CD4-positive, CD25-positive, alpha-beta regulatory T cell (primary cell): ENCODE data around the gene ZDHHC17. TPM values are rescaled to one million over a fixed set of nuclear protein-coding genes. Genes with fewer than 3 reads are reported as not detected.
A peak's percentile ranks its signal among the peaks of the same experiment; 100 is the strongest.

ENCODE experiments used
- ATAC-seq, 2 donors: fragments of 150-1000 bp; cut with Tn5 transposase; one replicate each; pipeline ENCODE4 v1.10.0; 2021; ENCODE audit warnings: low read depth in 2 of 2, moderate number of reproducible peaks in 2 of 2, moderate library complexity in 1 of 2
- DNase-seq, 3 donors: peaks; one replicate each; pipeline versions ENCODE4 v3.0.0 to v3.0.0-alpha.2; 2012 to 2022; ENCODE audit warnings: mixed read lengths in 1 of 3
- H3K27ac ChIP-seq: one replicate; pipeline ENCODE4 v1.7.0; 2013; ENCODE audit warnings: mild to moderate bottlenecking, low read length; ENCODE audit not compliant: insufficient read depth, poor library complexity, severe bottlenecking
- H3K27me3 ChIP-seq: one replicate; pipeline ENCODE4 v1.7.0; 2013; ENCODE audit warnings: low read length; ENCODE audit not compliant: control insufficient read depth, insufficient read depth
- H3K36me3 ChIP-seq: one replicate; pipeline ENCODE4 v1.7.0; 2013; ENCODE audit warnings: mild to moderate bottlenecking, low read length, moderate library complexity; ENCODE audit not compliant: control insufficient read depth, insufficient read depth
- H3K4me1 ChIP-seq: 2 replicates; pipeline ENCODE4 v1.7.0; 2013; ENCODE audit warnings: mild to moderate bottlenecking, low read length; ENCODE audit not compliant: insufficient read depth, control insufficient read depth, poor library complexity, severe bottlenecking
- H3K4me3 ChIP-seq: one replicate; pipeline ENCODE4 v1.7.0; 2013; ENCODE audit warnings: low read depth, mild to moderate bottlenecking, low read length, moderate library complexity
- H3K9me3 ChIP-seq, 2 experiments: 1 replicate in 1 of 2; 2 replicates in 1 of 2; pipeline ENCODE4 v1.7.0; 2013; ENCODE audit warnings: low read length in 2 of 2, mild to moderate bottlenecking in 1 of 2, moderate library complexity in 1 of 2; ENCODE audit not compliant: control insufficient read depth in 2 of 2
- H3K27ac Mint-ChIP-seq, 3 donors: one replicate each; pipeline ENCODE4 v1.8.0; 2020 to 2022; ENCODE audit warnings: mild to moderate bottlenecking in 3 of 3, mixed read lengths in 3 of 3, moderate library complexity in 2 of 3
- H3K27me3 Mint-ChIP-seq: one replicate; pipeline ENCODE4 v1.8.0; 2022; ENCODE audit warnings: mild to moderate bottlenecking, mixed read lengths
- H3K36me3 Mint-ChIP-seq: one replicate; pipeline ENCODE4 v1.8.0; 2020; ENCODE audit warnings: mixed read lengths
- H3K4me1 Mint-ChIP-seq, 4 donors: one replicate each; pipeline ENCODE4 v1.8.0; 2020 to 2022; ENCODE audit warnings: mixed read lengths in 4 of 4, mild to moderate bottlenecking in 1 of 4
- H3K4me3 Mint-ChIP-seq, 4 donors: one replicate each; pipeline ENCODE4 v1.8.0; 2020 to 2022; ENCODE audit warnings: mild to moderate bottlenecking in 4 of 4, mixed read lengths in 4 of 4, moderate library complexity in 3 of 4
- H3K9me3 Mint-ChIP-seq, 7 donors: one replicate each; pipeline ENCODE4 v1.8.0; 2020 to 2022; ENCODE audit warnings: mixed read lengths in 7 of 7, mild to moderate bottlenecking in 3 of 7, moderate library complexity in 2 of 7
- polyA plus RNA-seq, 4 donors: library from polyadenylated mRNA; unstranded; fragments of 300-500 nt; fragmentation: Illumina TruSeq; gene quantifications; one replicate each; pipeline ENCODE4 v1.2.3, GENCODE V29; 2021
- total RNA-seq: library from RNA; stranded (reverse); gene quantifications from one replicate; pipeline ENCODE4 v1.2.3, GENCODE V29; 2022

Gene ZDHHC17
- total and polyA plus RNA-seq, 5 donors from 2014 or later = 9.4 to 51.2 (median 14.2) TPM

DNA sequence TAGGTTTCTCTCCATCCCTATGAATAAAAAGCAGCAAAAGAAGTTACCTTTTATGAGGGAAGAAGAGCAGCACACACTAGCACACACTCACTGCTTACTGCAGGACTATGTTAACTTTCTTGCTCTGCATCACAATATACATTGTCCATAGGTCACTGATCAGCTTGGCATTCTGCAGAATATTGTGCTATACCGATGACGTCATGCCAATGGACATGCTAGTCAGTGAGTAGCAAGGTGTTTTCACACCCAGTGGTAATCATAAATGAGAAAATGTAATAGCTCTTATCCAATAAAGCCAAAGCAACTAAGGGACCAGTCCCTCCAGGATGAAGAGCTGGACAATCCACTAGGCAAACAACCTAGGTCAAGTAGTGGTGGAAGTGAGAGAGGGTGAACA, 16.7 kb upstream of the ZDHHC17 start:
- Mint-ChIP-seq H3K9me3 (no peaks in the 10 kb centered on the region), H3K4me3 (no peak overlapping the region), H3K36me3 (no peaks in the 10 kb centered on the region), H3K27ac (no peak overlapping the region), H3K27me3 (peaks cover 5% of the 10 kb centered on the region), H3K4me1 (no peaks in the 10 kb centered on the region)
- Histone ChIP-seq H3K27ac (no peak overlapping the region), H3K27me3 (no peaks in the 10 kb centered on the region), H3K9me3 (no peaks in the 10 kb centered on the region), H3K36me3 (no peaks in the 10 kb centered on the region), H3K4me1 (no peaks in the 10 kb centered on the region), H3K4me3 (no peak overlapping the region)
- DNase-seq (no peak), ATAC-seq (no peak)

GRCh38 chr12:76755829-76756379, 8.0 kb upstream of the ZDHHC17 start:
- H3K27me3 ChIP-seq = peaks cover 3% of the 10 kb centered on the region
- no peaks in the 10 kb centered on the region for H3K4me1 ChIP-seq
- no peak for DNase-seq
- H3K4me1 Mint-ChIP-seq = peaks cover 0 to 5% (median under 1%) of the 10 kb centered on the region in 4 donors
- peaks cover 19% of the 10 kb centered on the region for H3K27me3 Mint-ChIP-seq
- H3K27ac ChIP-seq = no peak overlapping the region
- H3K4me3 ChIP-seq = no peak overlapping the region
- H3K9me3 ChIP-seq = no peaks in the 10 kb centered on the region
- ATAC-seq = no peak
- no peak overlapping the region for H3K4me3 Mint-ChIP-seq
- no peaks in the 10 kb centered on the region for H3K9me3 Mint-ChIP-seq
- no peaks in the 10 kb centered on the region for H3K36me3 ChIP-seq
- no peak overlapping the region for H3K27ac Mint-ChIP-seq
- H3K36me3 Mint-ChIP-seq = no peaks in the 10 kb centered on the region

DNA sequence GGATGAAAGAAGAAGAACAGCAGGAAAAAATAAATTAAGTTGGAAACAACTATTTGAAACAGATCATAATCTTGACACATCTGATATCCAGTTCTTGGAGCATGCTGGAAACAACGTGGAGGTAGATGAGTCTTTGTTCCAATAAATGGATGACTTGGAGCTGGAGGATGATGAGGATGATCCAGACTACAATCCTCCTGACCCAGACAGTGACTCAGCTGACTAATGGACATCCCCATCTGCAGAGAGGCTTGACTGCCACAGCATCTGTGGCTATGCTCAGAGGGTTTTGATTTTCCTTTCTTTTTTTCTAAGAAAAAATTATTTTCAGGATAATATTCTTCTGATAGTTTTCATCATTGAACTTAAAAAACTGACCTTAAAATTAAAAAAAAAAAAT, 6.2 kb upstream of the ZDHHC17 start:
- Histone ChIP-seq H3K36me3 (no peaks in the 10 kb centered on the region), H3K27me3 (peaks cover 3% of the 10 kb centered on the region), H3K9me3 (no peaks in the 10 kb centered on the region), H3K4me1 (no peaks in the 10 kb centered on the region), H3K4me3 (no peak overlapping the region), H3K27ac (no peak overlapping the region)
- H3K27me3 Mint-ChIP-seq = peaks cover 13% of the 10 kb centered on the region
- ATAC-seq (no peak), DNase-seq (no peak)
- H3K4me1 Mint-ChIP-seq = peaks cover under 1 to 7% (median 4%) of the 10 kb centered on the region in 4 donors
- H3K36me3 Mint-ChIP-seq = no peaks in the 10 kb centered on the region
- no peaks in the 10 kb centered on the region for H3K9me3 Mint-ChIP-seq
- H3K4me3 Mint-ChIP-seq = peak overlapping the region in 2 of 4 donors; percentile 52 to 61
- H3K27ac Mint-ChIP-seq = peak overlapping the region in 1 of 3 donors; percentile 32

DNA sequence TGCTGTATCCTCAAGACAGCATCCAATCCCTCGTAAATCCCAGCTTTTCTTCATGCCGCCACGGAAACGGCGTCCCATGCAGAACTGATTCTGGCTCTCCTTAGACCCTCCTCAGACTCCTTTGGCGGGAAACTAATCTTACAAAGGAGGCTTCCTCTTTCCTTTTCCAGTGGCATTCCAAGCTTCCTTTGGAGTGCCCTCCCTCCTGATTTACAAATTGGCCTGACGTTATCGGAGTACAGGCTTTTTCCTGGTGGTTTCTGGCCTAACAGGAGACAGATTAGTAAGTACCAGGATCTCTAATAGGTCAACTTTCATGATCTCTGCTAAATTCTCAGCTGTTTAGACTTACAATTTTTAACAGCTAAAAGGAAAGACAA, 1.3 kb upstream of the ZDHHC17 start:
- Histone ChIP-seq H3K27ac (no peak overlapping the region), H3K36me3 (no peaks in the 10 kb centered on the region), H3K9me3 (no peaks in the 10 kb centered on the region), H3K27me3 (peaks cover 3% of the 10 kb centered on the region), H3K4me1 (peaks cover 24% of the 10 kb centered on the region), H3K4me3 (peak overlapping the region; percentile 37)
- Mint-ChIP-seq H3K4me3 (peak overlapping the region; percentile 97 to 99 (median 98)), H3K27ac (peak overlapping the region; percentile 86 to 97 (median 96)), H3K9me3 (no peaks in the 10 kb centered on the region), H3K4me1 (peaks cover 4 to 46% (median 35%) of the 10 kb centered on the region in 4 donors), H3K27me3 (peaks cover 7% of the 10 kb centered on the region), H3K36me3 (no peaks in the 10 kb centered on the region)
- ATAC-seq = no peak
- no peak for DNase-seq

GRCh38 chr12:76764856-76765255, 941 bp downstream of the ZDHHC17 start:
- H3K9me3 Mint-ChIP-seq = no peaks in the 10 kb centered on the region
- ATAC-seq = no peak

DNA sequence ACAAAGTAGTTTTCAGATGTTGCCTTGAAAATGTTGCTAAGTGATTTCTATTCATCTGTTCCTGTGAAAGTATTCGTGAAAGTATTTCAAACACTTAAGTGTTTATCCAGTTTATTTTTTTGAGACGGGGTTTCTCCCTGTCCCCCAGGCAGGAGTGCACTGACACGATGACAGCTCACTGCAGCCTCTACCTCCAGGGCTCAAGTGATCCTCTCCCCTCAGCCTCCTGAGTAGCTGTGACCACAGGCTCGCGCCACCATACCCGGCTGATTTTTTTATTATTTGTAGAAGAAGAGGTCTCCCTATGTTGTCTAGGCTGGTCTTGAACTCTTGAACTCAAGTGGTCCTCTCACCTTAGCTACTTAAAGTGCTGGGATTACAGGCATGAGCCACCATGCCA, 1.7 kb downstream of the ZDHHC17 start:
- no peaks in the 10 kb centered on the region for H3K27me3 Mint-ChIP-seq
- ATAC-seq (no peak), DNase-seq (no peak)
- H3K36me3 Mint-ChIP-seq = no peaks in the 10 kb centered on the region
- Histone ChIP-seq H3K36me3 (no peaks in the 10 kb centered on the region), H3K27ac (peak overlapping the region; percentile 93), H3K27me3 (no peaks in the 10 kb centered on the region), H3K4me1 (peaks cover 27% of the 10 kb centered on the region), H3K9me3 (no peaks in the 10 kb centered on the region), H3K4me3 (peak overlapping the region; percentile 93)
- peak overlapping the region; percentile 97 to 98 (median 97) for H3K27ac Mint-ChIP-seq
- H3K4me1 Mint-ChIP-seq = peaks cover 11 to 66% (median 53%) of the 10 kb centered on the region in 4 donors
- H3K9me3 Mint-ChIP-seq = no peaks in the 10 kb centered on the region
- H3K4me3 Mint-ChIP-seq = peak overlapping the region; percentile 97 to 99 (median 98)

More at GRCh38 chr12:76764856-76765255, 941 bp downstream of the ZDHHC17 start:
- H3K4me1 ChIP-seq = peaks cover 27% of the 10 kb centered on the region
- Mint-ChIP-seq H3K27me3 (no peaks in the 10 kb centered on the region), H3K36me3 (no peaks in the 10 kb centered on the region), H3K4me1 (peaks cover 6 to 60% (median 48%) of the 10 kb centered on the region in 4 donors), H3K27ac (peak overlapping the region; percentile 97 to 98 (median 97)), H3K4me3 (peak overlapping the region; percentile 97 to 99 (median 98))
- peak overlapping the region; percentile 93 for H3K27ac ChIP-seq
- H3K36me3 ChIP-seq = no peaks in the 10 kb centered on the region
- peak overlapping the region; percentile 93 for H3K4me3 ChIP-seq
- no peaks in the 10 kb centered on the region for H3K9me3 ChIP-seq
- no peaks in the 10 kb centered on the region for H3K27me3 ChIP-seq
- DNase-seq = peak in 1 of 3 donors; percentile 23

- no peak overlapping the region for H3K27ac ChIP-seq
- no peaks in the 10 kb centered on the region for H3K27me3 Mint-ChIP-seq
Observed at GRCh38 chr12:76766161-76766560, 2.2 kb downstream of the ZDHHC17 start.

GRCh38 chr12:76768576-76768975, 4.7 kb downstream of the ZDHHC17 start:
- Histone ChIP-seq H3K9me3 (no peaks in the 10 kb centered on the region), H3K4me1 (peaks cover 27% of the 10 kb centered on the region), H3K36me3 (no peaks in the 10 kb centered on the region), H3K27me3 (no peaks in the 10 kb centered on the region), H3K4me3 (no peak overlapping the region), H3K27ac (peak overlapping the region; percentile 10)
- ATAC-seq (no peak), DNase-seq (no peak)
- H3K4me1 Mint-ChIP-seq = peaks cover 18 to 69% (median 59%) of the 10 kb centered on the region in 4 donors
- peak overlapping the region in 1 of 4 donors; percentile 1 for H3K4me3 Mint-ChIP-seq
- H3K9me3 Mint-ChIP-seq = no peaks in the 10 kb centered on the region
- H3K27me3 Mint-ChIP-seq = no peaks in the 10 kb centered on the region
- peaks cover 11% of the 10 kb centered on the region for H3K36me3 Mint-ChIP-seq
- H3K27ac Mint-ChIP-seq = no peak overlapping the region

More at GRCh38 chr12:76766161-76766560, 2.2 kb downstream of the ZDHHC17 start:
- DNase-seq = no peak
- Histone ChIP-seq H3K27me3 (no peaks in the 10 kb centered on the region), H3K9me3 (no peaks in the 10 kb centered on the region), H3K4me1 (peaks cover 27% of the 10 kb centered on the region), H3K36me3 (no peaks in the 10 kb centered on the region), H3K4me3 (no peak overlapping the region)
- H3K4me1 Mint-ChIP-seq = peaks cover 11 to 63% (median 53%) of the 10 kb centered on the region in 4 donors
- H3K27ac Mint-ChIP-seq = peak overlapping the region in 2 of 3 donors; percentile 69 to 97
- no peak for ATAC-seq
- H3K9me3 Mint-ChIP-seq = no peaks in the 10 kb centered on the region
- peak overlapping the region; percentile 49 to 98 (median 98) for H3K4me3 Mint-ChIP-seq
- no peaks in the 10 kb centered on the region for H3K36me3 Mint-ChIP-seq
